Transverse colon (tissue), 4 donors: ENCODE data around the gene CNKSR3. TPM values are rescaled to one million over a fixed set of nuclear protein-coding genes. Genes with fewer than 3 reads are reported as not detected.
A peak's percentile ranks its signal among the peaks of the same experiment; 100 is the strongest.
"Not testable (repeated sequence)": the region's sequence is repeated elsewhere in the genome, so short reads cannot be mapped to it uniquely, and the experiment has no call there.

Source experiments
- DNase-seq: peaks from one replicate; pipeline ENCODE4 v3.0.0-alpha.2; 2019
- H3K27ac ChIP-seq, 4 donors: fragments of 200-600 bp; sonication (generic); 2 replicates each; pipeline ENCODE4 v1.5.1; 2016 to 2018; ENCODE audit warnings: inconsistent platforms in 4 of 4
- H3K27me3 ChIP-seq: fragments of 200-600 bp; sonication (generic); 2 replicates; pipeline ENCODE4 v1.5.1; 2017; ENCODE audit warnings: inconsistent platforms
- H3K36me3 ChIP-seq, 4 donors: fragments of 200-600 bp; sonication (generic); 2 replicates each; pipeline ENCODE4 v1.5.1; 2017 to 2019; ENCODE audit warnings: inconsistent platforms in 4 of 4
- H3K4me1 ChIP-seq, 4 donors: fragments of 200-600 bp; sonication (generic); 2 replicates each; pipeline ENCODE4 v1.5.1; 2017 to 2020; ENCODE audit warnings: inconsistent platforms in 4 of 4
- H3K4me3 ChIP-seq, 4 donors: fragments of 200-600 bp; sonication (generic); 1 replicate in 1 of 4; 2 replicates in 3 of 4; pipeline versions ENCODE4 v1.5.1 to v1.6.1; 2017 to 2019; ENCODE audit warnings: inconsistent platforms in 4 of 4
- H3K9me3 ChIP-seq, 2 donors: fragments of 200-600 bp; sonication (generic); 2 replicates each; pipeline ENCODE4 v1.5.1; 2017 to 2019; ENCODE audit warnings: inconsistent platforms in 2 of 2
- EP300 ChIP-seq: sonication (generic); formaldehyde crosslinking; IDR thresholded peaks from one replicate; pipeline ENCODE4 v1.6.1; 2017; ENCODE audit warnings: antibody characterized with exemption, low read depth
- POLR2A ChIP-seq: fragments of 450-650 bp; IDR thresholded peaks from one replicate; pipeline ENCODE4 v1.6.1; 2016; ENCODE audit warnings: antibody characterized with exemption, mild to moderate bottlenecking, moderate library complexity
- POLR2AphosphoS5 ChIP-seq, 3 donors: sonication (generic); formaldehyde crosslinking; IDR thresholded peaks; one replicate each; pipeline ENCODE4 v1.6.1; 2016; ENCODE audit warnings: antibody characterized with exemption in 3 of 3
- WGBS, 2 donors: methylation state at CpG; one replicate each; pipeline ENCODE4 v1.1.5; 2018; ENCODE audit warnings: low coverage in 1 of 2; 5-methylcytosine and 5-hydroxymethylcytosine counted together
- in situ Hi-C, 4 donors: fragments of 200-750 bp; cut with MboI; loops; one replicate each; pipeline versions ENCODE4 v1.15.0 to v1.15.1; 2017; ENCODE audit warnings: low sequenced_read_pairs in 3 of 4, low pct_ligation_motif_present in 1 of 4, low pct_unique_long_range_greater_than_20kb in 1 of 4
- intact Hi-C: fragments of 100-400 bp; cut with DNase I; formaldehyde crosslinking; loops from one replicate; pipeline ENCODE4 v1.15.1; 2023; ENCODE audit warnings: low total_unique reads
- total RNA-seq, 4 donors: library from RNA; depleted of rRNA; stranded (reverse); fragments of >200 nt; gene quantifications; one replicate each; pipeline ENCODE4 v1.1.0, GENCODE V29; 2016
- TF ChIP-seq, protein P1 (sequence below), 5 experiments: fragments of 200-600 bp in 3 of 5; fragments of 450-650 bp in 2 of 5; sonication (generic) in 3 of 5; IDR thresholded peaks; 1 replicate in 2 of 5; 2 replicates in 3 of 5; pipeline ENCODE4 v1.5.1; 2016 to 2017; ENCODE audit warnings: antibody characterized with exemption in 5 of 5, inconsistent platforms in 3 of 5, mild to moderate bottlenecking in 2 of 5, moderate library complexity in 1 of 5

CNKSR3 gene
- total RNA-seq, 4 donors from 2014 or later: 4.0 to 27.3 (median 16.9) TPM

- Histone ChIP-seq H3K4me3 (no peak overlapping the region), H3K9me3 (no peaks in the 10 kb centered on the region), H3K36me3 (no peaks in the 10 kb centered on the region), H3K4me1 (peaks cover 0 to 17% (median 5%) of the 10 kb centered on the region in 4 donors), H3K27ac (no peak overlapping the region), H3K27me3 (no peaks in the 10 kb centered on the region)
- 81% methylated on average over 6 of the region's 6 CpGs; no CpG with 5 or more reads in 1 of the 2 donors for WGBS, 2 donors
- intact Hi-C loops (no loop called here), in situ Hi-C loops (no loop called here)
- TF ChIP-seq POLR2A (no peak), POLR2AphosphoS5 (IDR thresholded peaks at IDR 0.05) (no peak), EP300 (no peak)
- TF ChIP-seq, protein P1, sequence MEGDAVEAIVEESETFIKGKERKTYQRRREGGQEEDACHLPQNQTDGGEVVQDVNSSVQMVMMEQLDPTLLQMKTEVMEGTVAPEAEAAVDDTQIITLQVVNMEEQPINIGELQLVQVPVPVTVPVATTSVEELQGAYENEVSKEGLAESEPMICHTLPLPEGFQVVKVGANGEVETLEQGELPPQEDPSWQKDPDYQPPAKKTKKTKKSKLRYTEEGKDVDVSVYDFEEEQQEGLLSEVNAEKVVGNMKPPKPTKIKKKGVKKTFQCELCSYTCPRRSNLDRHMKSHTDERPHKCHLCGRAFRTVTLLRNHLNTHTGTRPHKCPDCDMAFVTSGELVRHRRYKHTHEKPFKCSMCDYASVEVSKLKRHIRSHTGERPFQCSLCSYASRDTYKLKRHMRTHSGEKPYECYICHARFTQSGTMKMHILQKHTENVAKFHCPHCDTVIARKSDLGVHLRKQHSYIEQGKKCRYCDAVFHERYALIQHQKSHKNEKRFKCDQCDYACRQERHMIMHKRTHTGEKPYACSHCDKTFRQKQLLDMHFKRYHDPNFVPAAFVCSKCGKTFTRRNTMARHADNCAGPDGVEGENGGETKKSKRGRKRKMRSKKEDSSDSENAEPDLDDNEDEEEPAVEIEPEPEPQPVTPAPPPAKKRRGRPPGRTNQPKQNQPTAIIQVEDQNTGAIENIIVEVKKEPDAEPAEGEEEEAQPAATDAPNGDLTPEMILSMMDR (IDR thresholded peaks at IDR 0.05): no peak
- DNase-seq: no peak
These were observed 7.9 kb upstream of the CNKSR3 start for GRCh38 chr6:154518396-154518795.

DNA sequence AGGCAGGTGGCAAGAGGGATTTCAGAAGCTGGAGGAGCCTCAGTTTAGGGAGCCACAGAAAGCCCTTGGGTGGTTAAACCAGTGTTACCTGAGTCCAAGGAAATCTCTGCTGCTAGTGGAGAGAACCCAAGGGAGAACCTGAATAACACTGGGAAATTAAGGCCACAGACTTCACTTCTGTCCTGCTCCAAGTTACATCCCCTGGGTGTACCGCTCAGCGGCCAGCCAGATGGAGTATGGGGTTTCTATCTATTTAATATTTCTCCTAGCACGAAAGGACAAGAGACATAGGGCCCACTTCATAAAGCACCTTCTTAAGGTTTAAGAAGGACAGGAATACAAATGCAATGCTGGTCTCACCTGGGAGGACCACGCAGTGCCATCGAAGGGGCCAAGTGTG, 5.8 kb upstream of the CNKSR3 start:
- intact Hi-C loops: no loop called here
- peaks cover under 1 to 34% (median 16%) of the 10 kb centered on the region in 4 donors for H3K4me1 ChIP-seq
- TF ChIP-seq, protein P1 (IDR thresholded peaks at IDR 0.05): no peak
- TF ChIP-seq EP300 (no peak), POLR2A (no peak), POLR2AphosphoS5 (IDR thresholded peaks at IDR 0.05) (no peak)
- no peaks in the 10 kb centered on the region for H3K36me3 ChIP-seq
- DNase-seq: no peak
- H3K27me3 ChIP-seq: no peaks in the 10 kb centered on the region
- no peak overlapping the region for H3K4me3 ChIP-seq
- 80 to 83% methylated on average over 1 to 5 of the region's 5 CpGs for WGBS, 2 donors
- in situ Hi-C loops: no loop called here
- H3K9me3 ChIP-seq: no peaks in the 10 kb centered on the region
- H3K27ac ChIP-seq: no peak overlapping the region

GRCh38 chr6:154515826-154516225, 5.3 kb upstream of the CNKSR3 start:
- Histone ChIP-seq H3K4me3 (no peak overlapping the region), H3K36me3 (no peaks in the 10 kb centered on the region), H3K27me3 (no peaks in the 10 kb centered on the region), H3K27ac (peak overlapping the region in 1 of 4 donors; percentile 12), H3K9me3 (no peaks in the 10 kb centered on the region), H3K4me1 (peaks cover 5 to 39% (median 16%) of the 10 kb centered on the region in 4 donors)
- TF ChIP-seq POLR2AphosphoS5 (IDR thresholded peaks at IDR 0.05) (no peak), EP300 (no peak), POLR2A (no peak)
- TF ChIP-seq, protein P1 (IDR thresholded peaks at IDR 0.05): no peak
- in situ Hi-C loops: no loop called here
- WGBS, 2 donors: 69 to 70% methylated on average over 7 of the region's 7 CpGs
- no peak for DNase-seq
- intact Hi-C loops: no loop called here

DNA sequence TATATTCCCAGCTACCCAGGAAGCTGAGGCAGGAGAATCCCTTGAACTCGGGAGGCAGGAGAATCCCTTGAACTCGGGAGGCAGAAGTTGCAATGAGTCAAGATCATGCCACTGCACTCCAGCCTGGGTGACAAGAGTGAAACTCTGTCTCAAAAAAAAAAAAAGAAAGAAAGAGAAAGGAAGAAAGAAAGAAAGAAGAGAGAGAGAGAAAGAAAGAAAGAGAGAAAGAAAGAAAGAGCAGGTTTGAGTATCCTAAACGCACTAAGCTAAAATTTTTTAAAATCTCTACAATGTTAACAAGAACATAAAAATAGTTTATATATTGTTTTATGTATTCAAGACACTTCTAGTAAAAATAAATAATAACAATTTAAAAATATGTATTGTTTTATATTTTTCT, 4.6 kb upstream of the CNKSR3 start:
- intact Hi-C loops, H3K36me3 ChIP-seq, in situ Hi-C loops, H3K27me3 ChIP-seq, H3K27ac ChIP-seq, H3K4me3 ChIP-seq, DNase-seq, H3K9me3 ChIP-seq: not testable (repeated sequence)
- peaks cover 5 to 39% (median 16%) of the 10 kb centered on the region in 4 donors for H3K4me1 ChIP-seq
- WGBS, 2 donors: 75 to 84% methylated on average over 2 to 3 of the region's 3 CpGs

DNA sequence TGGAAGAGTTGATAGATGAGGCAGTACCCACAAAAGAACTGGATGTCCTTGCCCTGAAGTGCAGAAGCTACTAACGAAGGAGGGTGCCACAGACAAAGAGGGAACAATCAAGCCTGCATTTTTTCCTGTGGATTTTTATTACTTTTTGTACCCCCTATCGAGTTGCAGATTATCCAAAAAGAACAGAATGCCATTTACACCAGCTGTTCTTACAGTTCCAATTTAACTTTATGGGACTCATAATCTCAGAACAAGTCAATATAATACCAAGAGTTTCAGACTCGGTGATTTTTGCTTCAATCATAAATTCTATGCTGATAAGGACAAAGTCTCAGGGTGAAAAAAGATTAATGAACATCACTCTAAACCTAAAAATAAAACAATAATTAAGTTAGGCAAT, 4.0 kb upstream of the CNKSR3 start:
- intact Hi-C loops: loop anchor here (5.0 kb wide), 1 partner anchor 67 kb away; no protein-coding TSS in a partner anchor
- H3K27ac ChIP-seq: no peak overlapping the region
- no peaks in the 10 kb centered on the region for H3K36me3 ChIP-seq

More for the DNA sequence above, 4.0 kb upstream of the CNKSR3 start:
- Histone ChIP-seq H3K4me1 (peaks cover 5 to 39% (median 16%) of the 10 kb centered on the region in 4 donors), H3K4me3 (no peak overlapping the region), H3K27me3 (no peaks in the 10 kb centered on the region), H3K9me3 (no peaks in the 10 kb centered on the region)
- WGBS, 2 donors: 39 to 61% methylated on average over 3 of the region's 3 CpGs
- in situ Hi-C loops: no loop called here
- TF ChIP-seq POLR2AphosphoS5 (IDR thresholded peaks at IDR 0.05) (no peak), POLR2A (no peak), EP300 (no peak)
- TF ChIP-seq, protein P1 (IDR thresholded peaks at IDR 0.05): no peak
- DNase-seq: no peak
